HepG2 (cell line): Measurements from ENCODE around the gene ZKSCAN8. TPM values are rescaled to one million over a fixed set of nuclear protein-coding genes. Genes with fewer than 3 reads are reported as not detected.

Source experiments
- BATF2 ChIP-seq: sonication (generic); formaldehyde crosslinking; IDR thresholded peaks from 2 replicates; pipeline ENCODE4 v1.8.0; 2022; ENCODE audit warnings: mild to moderate bottlenecking, missing genetic modification reagents, moderate library complexity
- MAFG ChIP-seq: sonication (generic); formaldehyde crosslinking; IDR thresholded peaks from 2 replicates; pipeline ENCODE4 v1.5.1; 2020; ENCODE audit warnings: mild to moderate bottlenecking, missing genetic modification reagents
- NFE2L1 ChIP-seq: sonication (generic); formaldehyde crosslinking; IDR thresholded peaks from 2 replicates; pipeline ENCODE4 v1.4.0; 2020; ENCODE audit warnings: missing genetic modification reagents, mild to moderate bottlenecking, borderline replicate concordance
- SOX13 ChIP-seq, 3 experiments: fragments of 450-650 bp in 1 of 3; sonication (generic) in 1 of 3; formaldehyde crosslinking in 1 of 3; IDR thresholded peaks in 2 of 3; conservative IDR thresholded peaks in 1 of 3; 2 replicates each; pipeline versions ENCODE4 v1.5.0 to v1.6.1; 2016 to 2020; ENCODE audit warnings: antibody characterized with exemption in 1 of 3, mild to moderate bottlenecking in 1 of 3, missing compliant biosample characterization in 1 of 3, missing genetic modification reagents in 1 of 3, moderate library complexity in 1 of 3
- YY1 ChIP-seq: IDR thresholded peaks from 2 replicates; pipeline ENCODE4 v1.6.1; 2011; ENCODE audit warnings: low read length, low read depth, moderate library complexity, mild to moderate bottlenecking; ENCODE audit not compliant: insufficient read depth, insufficient replicate concordance
- ZBTB38 ChIP-seq: sonication (generic); formaldehyde crosslinking; IDR thresholded peaks from 2 replicates; pipeline ENCODE4 v1.5.1; 2020; ENCODE audit warnings: mild to moderate bottlenecking, missing genetic modification reagents
- ZGPAT ChIP-seq: IDR thresholded peaks from 2 replicates; pipeline ENCODE4 v1.6.1; 2016; ENCODE audit warnings: mild to moderate bottlenecking
- ZNF124 ChIP-seq: sonication (generic); formaldehyde crosslinking; IDR thresholded peaks from 2 replicates; pipeline ENCODE4 v1.4.0; 2020; ENCODE audit warnings: missing genetic modification reagents
- ZNF280B ChIP-seq: sonication (generic); formaldehyde crosslinking; IDR thresholded peaks from 2 replicates; pipeline ENCODE4 v1.5.0; 2020; ENCODE audit warnings: missing genetic modification reagents, mild to moderate bottlenecking, borderline replicate concordance
- ZNF407 ChIP-seq: sonication (generic); formaldehyde crosslinking; IDR thresholded peaks from one replicate; pipeline ENCODE4 v1.5.1; 2020; ENCODE audit warnings: mild to moderate bottlenecking, missing genetic modification reagents; ENCODE audit errors: not compliant biosample characterization
- ZNF550 ChIP-seq: sonication (generic); formaldehyde crosslinking; IDR thresholded peaks from 2 replicates; pipeline ENCODE4 v1.4.0; 2020; ENCODE audit warnings: mild to moderate bottlenecking, missing genetic modification reagents, borderline replicate concordance
- ZNF850 ChIP-seq: sonication (generic); formaldehyde crosslinking; conservative IDR thresholded peaks from 2 replicates; pipeline ENCODE4 v1.9.0; 2021; ENCODE audit warnings: mild to moderate bottlenecking, missing genetic modification reagents
- polyA plus RNA-seq, 8 experiments: library from polyadenylated mRNA; depleted of rRNA in 3 of 8; stranded (reverse) in 7 of 8; unstranded in 1 of 8; fragments of >200 nt; fragmentation: Illumina TruSeq in 4 of 8; extraction: Trizol in 4 of 8; gene quantifications; 2 replicates each; pipeline versions ENCODE4 v1.2.1 to v1.2.3, GENCODE V29; 2011 to 2016; ENCODE audit warnings: low read depth in 4 of 8, missing spikeins in 1 of 8, mixed read lengths in 1 of 8; ENCODE audit not compliant: insufficient read depth in 1 of 8
- total RNA-seq, 5 experiments: library from RNA; depleted of rRNA; stranded (reverse); fragments of >200 nt; fragmentation: Illumina TruSeq; extraction: Trizol; gene quantifications; 2 replicates each; pipeline ENCODE4 v1.2.3, GENCODE V29; 2016; ENCODE audit warnings: low read depth in 1 of 5
- TF ChIP-seq, protein P1 (sequence below): sonication (generic); formaldehyde crosslinking; IDR thresholded peaks from 2 replicates; pipeline ENCODE4 v1.5.1; 2020; ENCODE audit warnings: missing genetic modification reagents, mild to moderate bottlenecking, borderline replicate concordance

ZKSCAN8 gene
- total and polyA plus RNA-seq, 2 of the 13 experiments (the other 11 are each of a cell fraction or from before 2014, with no cell fraction given): 12.4 to 20.9 TPM

DNA sequence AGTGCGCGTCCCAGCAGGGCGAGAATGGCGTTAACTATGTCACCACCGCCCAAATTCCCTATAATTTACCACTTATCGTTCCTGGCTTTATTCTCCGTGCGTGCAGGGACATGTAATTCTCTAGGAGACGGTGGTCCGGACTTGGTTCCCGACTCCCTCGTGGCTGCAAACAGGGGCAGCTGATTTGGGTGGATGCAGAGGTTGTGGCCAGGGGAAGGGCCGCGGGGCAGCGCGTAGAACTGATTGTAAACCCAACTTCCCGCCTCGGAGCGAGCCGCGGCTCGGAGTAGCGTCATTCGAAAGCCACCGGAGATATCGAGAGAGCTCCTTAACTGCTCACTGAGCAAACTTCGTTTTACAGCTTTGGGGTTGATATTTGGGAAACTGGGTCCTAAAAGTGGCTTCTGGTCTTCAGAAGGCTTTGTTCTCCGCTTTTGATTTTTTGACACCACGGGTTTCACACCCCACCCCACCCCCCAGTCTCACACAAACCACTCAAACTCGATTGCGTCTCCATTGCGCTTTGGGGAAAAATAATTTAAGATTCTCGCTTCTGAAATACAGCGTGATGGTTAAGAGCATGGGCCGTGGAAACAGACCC lies 65.9 kb downstream of the ZKSCAN8 start (continued):
- no peak for TF ChIP-seq ZNF407 (CRISPR knock-in tag)
- TF ChIP-seq SOX13 (IDR thresholded peaks at IDR 0.05): no peak
- TF ChIP-seq SOX13 (CRISPR knock-in tag; conservative IDR thresholded peaks at IDR 0.05 in 1 of 2, IDR thresholded peaks at IDR 0.05 in 1 of 2): no peak
- TF ChIP-seq, protein P1, sequence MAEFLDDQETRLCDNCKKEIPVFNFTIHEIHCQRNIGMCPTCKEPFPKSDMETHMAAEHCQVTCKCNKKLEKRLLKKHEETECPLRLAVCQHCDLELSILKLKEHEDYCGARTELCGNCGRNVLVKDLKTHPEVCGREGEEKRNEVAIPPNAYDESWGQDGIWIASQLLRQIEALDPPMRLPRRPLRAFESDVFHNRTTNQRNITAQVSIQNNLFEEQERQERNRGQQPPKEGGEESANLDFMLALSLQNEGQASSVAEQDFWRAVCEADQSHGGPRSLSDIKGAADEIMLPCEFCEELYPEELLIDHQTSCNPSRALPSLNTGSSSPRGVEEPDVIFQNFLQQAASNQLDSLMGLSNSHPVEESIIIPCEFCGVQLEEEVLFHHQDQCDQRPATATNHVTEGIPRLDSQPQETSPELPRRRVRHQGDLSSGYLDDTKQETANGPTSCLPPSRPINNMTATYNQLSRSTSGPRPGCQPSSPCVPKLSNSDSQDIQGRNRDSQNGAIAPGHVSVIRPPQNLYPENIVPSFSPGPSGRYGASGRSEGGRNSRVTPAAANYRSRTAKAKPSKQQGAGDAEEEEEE (CRISPR knock-in tag): no peak
- TF ChIP-seq NFE2L1 (CRISPR knock-in tag): no peak
- TF ChIP-seq ZBTB38 (CRISPR knock-in tag): no peak
- TF ChIP-seq MAFG (CRISPR knock-in tag): no peak
- no peak for TF ChIP-seq ZNF550 (CRISPR knock-in tag)
- TF ChIP-seq ZGPAT: no peak
- TF ChIP-seq BATF2: no peak
- no peak for TF ChIP-seq ZNF850 (CRISPR knock-in tag)
- no peak for TF ChIP-seq ZNF280B (CRISPR knock-in tag)
- no peak for TF ChIP-seq ZNF124 (CRISPR knock-in tag)
- no peak for TF ChIP-seq YY1
